ENCODE measurements around the gene SLC38A5.

The SLC38A5 gene

DNA sequence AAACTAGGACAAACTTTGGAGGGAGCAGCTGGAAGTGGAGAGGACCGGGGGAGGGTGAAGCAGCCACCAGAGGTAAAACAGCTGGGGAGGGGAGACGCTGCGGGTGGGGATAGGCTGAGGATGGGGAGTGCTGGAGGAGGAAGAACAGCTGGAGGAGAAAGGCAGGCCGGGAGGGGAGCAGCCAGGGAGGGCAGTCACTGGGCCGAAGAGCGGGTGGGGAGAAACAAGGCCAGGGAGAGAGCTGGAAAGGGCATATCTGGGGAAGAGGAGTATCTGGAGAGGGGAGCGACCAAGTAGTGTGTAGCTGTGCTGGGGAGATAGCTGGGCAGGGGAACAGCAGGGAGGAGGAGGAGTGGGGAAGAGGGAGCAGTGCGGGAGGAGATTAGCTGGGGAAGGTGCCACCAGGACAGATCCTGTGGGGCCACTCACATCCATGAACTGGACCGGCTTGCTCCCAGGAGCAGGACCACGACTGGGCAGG lies 2.7 kb downstream of the SLC38A5 start:
- peak overlapping the region; percentile 78 for H3K27ac ChIP-seq (ENCODE audit: low read depth, low read length)
- H3K4me3 ChIP-seq (ENCODE audit: insufficient read depth, low read length, poor library complexity, severe bottlenecking) = peak overlapping the region; percentile 85
- no peak for TF ChIP-seq EZH2phosphoT487 (conservative IDR thresholded peaks at IDR 0.05; ENCODE audit: low read length)
- TF ChIP-seq, protein P1, sequence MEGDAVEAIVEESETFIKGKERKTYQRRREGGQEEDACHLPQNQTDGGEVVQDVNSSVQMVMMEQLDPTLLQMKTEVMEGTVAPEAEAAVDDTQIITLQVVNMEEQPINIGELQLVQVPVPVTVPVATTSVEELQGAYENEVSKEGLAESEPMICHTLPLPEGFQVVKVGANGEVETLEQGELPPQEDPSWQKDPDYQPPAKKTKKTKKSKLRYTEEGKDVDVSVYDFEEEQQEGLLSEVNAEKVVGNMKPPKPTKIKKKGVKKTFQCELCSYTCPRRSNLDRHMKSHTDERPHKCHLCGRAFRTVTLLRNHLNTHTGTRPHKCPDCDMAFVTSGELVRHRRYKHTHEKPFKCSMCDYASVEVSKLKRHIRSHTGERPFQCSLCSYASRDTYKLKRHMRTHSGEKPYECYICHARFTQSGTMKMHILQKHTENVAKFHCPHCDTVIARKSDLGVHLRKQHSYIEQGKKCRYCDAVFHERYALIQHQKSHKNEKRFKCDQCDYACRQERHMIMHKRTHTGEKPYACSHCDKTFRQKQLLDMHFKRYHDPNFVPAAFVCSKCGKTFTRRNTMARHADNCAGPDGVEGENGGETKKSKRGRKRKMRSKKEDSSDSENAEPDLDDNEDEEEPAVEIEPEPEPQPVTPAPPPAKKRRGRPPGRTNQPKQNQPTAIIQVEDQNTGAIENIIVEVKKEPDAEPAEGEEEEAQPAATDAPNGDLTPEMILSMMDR (IDR thresholded peaks at IDR 0.05; ENCODE audit: insufficient read depth, low read length, poor library complexity, severe bottlenecking) = no peak
- 0 out of 2 replicates have a peak, but pooled peaks cover 6% of the 10 kb centered on the region for H3F3A ChIP-seq (ENCODE audit: insufficient read depth)
- no peaks in the 10 kb centered on the region for H4K20me1 ChIP-seq (ENCODE audit: low read depth, low read length)
- peak overlapping the region; percentile 95 for H3K9ac ChIP-seq (ENCODE audit: low read length)
- H2AFZ ChIP-seq (ENCODE audit: low read depth, low read length, severe bottlenecking) = no peak overlapping the region
- H3K36me3 ChIP-seq (ENCODE audit: low read length) = no peaks in the 10 kb centered on the region
- H3K9me2 ChIP-seq (replicated peaks; ENCODE audit: insufficient read depth, low read length) = no peaks in the 10 kb centered on the region
- H3K4me2 ChIP-seq (ENCODE audit: low read depth, low read length, poor library complexity, severe bottlenecking) = peak overlapping the region; percentile 93
- H3K27me3 ChIP-seq (ENCODE audit: low read length) = no peaks in the 10 kb centered on the region
- H3K9me3 ChIP-seq (ENCODE audit: insufficient read depth, low read length) = no peaks in the 10 kb centered on the region
- peaks cover 40% of the 10 kb centered on the region for H3K79me2 ChIP-seq (ENCODE audit: insufficient read depth, low read length)

DNA sequence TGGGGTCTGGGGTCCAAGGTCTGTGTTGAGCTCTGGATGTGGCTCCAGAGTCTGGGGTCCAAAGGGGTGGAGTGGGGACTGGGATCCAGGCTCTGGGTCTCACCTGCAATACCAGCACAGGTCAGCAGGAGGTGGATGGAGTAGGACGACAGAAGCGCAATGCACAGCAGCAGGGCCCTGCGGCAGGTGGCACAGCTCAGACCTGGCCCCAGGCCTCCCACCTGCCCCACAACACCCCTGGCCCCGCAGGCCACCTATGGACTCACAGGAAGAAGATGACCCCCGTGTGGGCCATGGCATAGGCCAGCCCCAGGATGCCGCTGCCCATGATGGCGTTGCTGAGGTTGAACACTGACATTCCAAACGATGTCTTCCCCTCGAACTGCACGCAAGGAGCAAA lies 3.4 kb downstream of the SLC38A5 start:
- Histone ChIP-seq H3K4me2 (ENCODE audit: low read depth, low read length, poor library complexity, severe bottlenecking) (peak overlapping the region; percentile 93), H3K36me3 (ENCODE audit: low read length) (no peaks in the 10 kb centered on the region), H3K4me3 (ENCODE audit: insufficient read depth, low read length, poor library complexity, severe bottlenecking) (peak overlapping the region; percentile 85)

DNA sequence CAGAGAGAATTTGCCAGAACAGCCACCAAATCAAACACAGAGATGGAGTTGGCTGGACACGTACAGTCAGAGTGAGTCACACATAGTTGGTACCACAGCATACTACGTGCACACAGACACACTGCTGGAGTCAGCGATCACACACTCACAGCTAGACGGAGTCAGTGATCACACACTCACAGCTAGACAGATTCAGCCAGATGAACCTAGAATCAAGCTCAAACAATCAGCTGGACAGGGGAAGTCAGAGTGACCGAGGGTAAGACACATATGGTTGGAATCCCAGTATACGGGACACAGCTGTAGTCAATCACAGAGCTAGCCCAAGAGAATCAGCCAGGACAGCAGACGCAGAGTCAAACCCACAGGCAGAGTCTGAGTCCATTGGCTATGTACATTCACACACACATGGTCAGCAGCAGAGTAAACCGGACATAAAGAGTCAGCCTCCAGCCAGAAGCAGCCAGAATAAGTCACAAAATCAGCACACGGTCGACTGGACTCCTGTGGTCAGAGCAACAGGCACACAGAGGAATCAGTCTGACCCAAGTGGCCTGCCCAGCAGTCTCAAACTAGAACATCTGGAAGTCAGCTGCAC lies 4.6 kb downstream of the SLC38A5 start:
- Histone ChIP-seq H3K4me3 (ENCODE audit: insufficient read depth, low read length, poor library complexity, severe bottlenecking) (no peak overlapping the region), H3K4me2 (ENCODE audit: low read depth, low read length, poor library complexity, severe bottlenecking) (no peak overlapping the region), H3K9ac (ENCODE audit: low read length) (no peak overlapping the region), H4K20me1 (ENCODE audit: low read depth, low read length) (no peaks in the 10 kb centered on the region), H3K36me3 (ENCODE audit: low read length) (no peaks in the 10 kb centered on the region), H3K9me2 (replicated peaks; ENCODE audit: insufficient read depth, low read length) (no peaks in the 10 kb centered on the region), H3F3A (ENCODE audit: insufficient read depth) (0 out of 2 replicates have a peak, but pooled peaks cover 6% of the 10 kb centered on the region), H3K9me3 (ENCODE audit: insufficient read depth, low read length) (no peaks in the 10 kb centered on the region), H3K79me2 (ENCODE audit: insufficient read depth, low read length) (peaks cover 40% of the 10 kb centered on the region), H2AFZ (ENCODE audit: low read depth, low read length, severe bottlenecking) (no peak overlapping the region), H3K27me3 (ENCODE audit: low read length) (no peaks in the 10 kb centered on the region), H3K27ac (ENCODE audit: low read depth, low read length) (no peak overlapping the region)
- TF ChIP-seq EZH2phosphoT487 (conservative IDR thresholded peaks at IDR 0.05; ENCODE audit: low read length) = no peak
- TF ChIP-seq, protein P1 (IDR thresholded peaks at IDR 0.05; ENCODE audit: insufficient read depth, low read length, poor library complexity, severe bottlenecking) = no peak

More for the DNA sequence above, 3.4 kb downstream of the SLC38A5 start:
- Histone ChIP-seq H3K9ac (ENCODE audit: low read length) (peak overlapping the region; percentile 95), H3K9me2 (replicated peaks; ENCODE audit: insufficient read depth, low read length) (no peaks in the 10 kb centered on the region), H3K9me3 (ENCODE audit: insufficient read depth, low read length) (no peaks in the 10 kb centered on the region), H3K79me2 (ENCODE audit: insufficient read depth, low read length) (peaks cover 40% of the 10 kb centered on the region), H3F3A (ENCODE audit: insufficient read depth) (0 out of 2 replicates have a peak, but pooled peaks cover 6% of the 10 kb centered on the region), H4K20me1 (ENCODE audit: low read depth, low read length) (no peaks in the 10 kb centered on the region), H2AFZ (ENCODE audit: low read depth, low read length, severe bottlenecking) (no peak overlapping the region), H3K27me3 (ENCODE audit: low read length) (no peaks in the 10 kb centered on the region), H3K27ac (ENCODE audit: low read depth, low read length) (peak overlapping the region; percentile 78; the same call in 1 of the 2 replicates)
- no peak for TF ChIP-seq EZH2phosphoT487 (conservative IDR thresholded peaks at IDR 0.05; ENCODE audit: low read length)
- TF ChIP-seq, protein P1 (IDR thresholded peaks at IDR 0.05; ENCODE audit: insufficient read depth, low read length, poor library complexity, severe bottlenecking) = no peak
